HAP-1 (cell line): ENCODE measurements around the gene CFAP74.
"Not testable (repeated sequence)": the region's sequence is repeated elsewhere in the genome, so short reads cannot be mapped to it uniquely, and the experiment has no call there.

Source experiments
- DNase-seq, 2 experiments: peaks; one replicate each; pipeline ENCODE4 v3.0.0-alpha.2; 2016 to 2020; ENCODE audit warnings: low spot score in 2 of 2
- H3K27me3 ChIP-seq: fragments of 250-450 bp; sonication (Bioruptor Pico); 2 replicates; pipeline ENCODE4 v1.5.1; 2020; ENCODE audit warnings: low read depth, mild to moderate bottlenecking, moderate library complexity
- H3K36me3 ChIP-seq: fragments of 250-450 bp; sonication (Bioruptor Pico); replicated peaks from 2 replicates; pipeline ENCODE4 v1.5.1; 2020; ENCODE audit warnings: mild to moderate bottlenecking
- H3K4me1 ChIP-seq: fragments of 250-450 bp; sonication (Bioruptor Pico); 2 replicates; pipeline ENCODE4 v1.5.1; 2020; ENCODE audit warnings: mild to moderate bottlenecking
- H3K4me3 ChIP-seq: fragments of 250-450 bp; sonication (Bioruptor Pico); 2 replicates; pipeline ENCODE4 v1.5.1; 2020; ENCODE audit warnings: mild to moderate bottlenecking, moderate library complexity
- H3K9me3 ChIP-seq: fragments of 250-450 bp; sonication (Bioruptor Pico); 2 replicates; pipeline ENCODE4 v1.5.1; 2020; ENCODE audit warnings: mild to moderate bottlenecking, moderate library complexity
- in situ Hi-C: fragments of 300-500 bp; cut with MboI; formaldehyde crosslinking; loops from 3 replicates; pipeline ENCODE4 v1.14.3; 2020; ENCODE audit warnings: low sequenced_read_pairs, inconsistent platforms, mixed read lengths

Gene CFAP74

GRCh38 chr1:1943834-1944570 is 59.6 kb downstream of the CFAP74 start:
- no peaks in the 10 kb centered on the region for H3K27me3 ChIP-seq
- no peaks in the 10 kb centered on the region for H3K9me3 ChIP-seq
- H3K4me1 ChIP-seq, result no peaks in the 10 kb centered on the region
- H3K36me3 ChIP-seq, result no peaks in the 10 kb centered on the region
- H3K4me3 ChIP-seq, result peak overlapping the region; percentile 20
- in situ Hi-C loops, result no loop called here
- peak; percentile 67 to 87 for DNase-seq

GRCh38 chr1:1942753-1943656 is 60.6 kb downstream of the CFAP74 start:
- Histone ChIP-seq H3K4me3 (no peak overlapping the region), H3K9me3 (no peaks in the 10 kb centered on the region), H3K4me1 (no peaks in the 10 kb centered on the region), H3K36me3 (no peaks in the 10 kb centered on the region), H3K27me3 (no peaks in the 10 kb centered on the region)
- in situ Hi-C loops, result no loop called here
- no peak for DNase-seq

- in situ Hi-C loops, result no loop called here
- Histone ChIP-seq H3K9me3 (no peaks in the 10 kb centered on the region), H3K36me3 (no peaks in the 10 kb centered on the region), H3K4me3 (no peak overlapping the region), H3K27me3 (no peaks in the 10 kb centered on the region), H3K4me1 (no peaks in the 10 kb centered on the region)
- no peak for DNase-seq
These were observed 61.5 kb downstream of the CFAP74 start for GRCh38 chr1:1941868-1942752.

GRCh38 chr1:1941211-1941841 is 62.3 kb downstream of the CFAP74 start:
- Histone ChIP-seq H3K4me3 (no peak overlapping the region), H3K27me3 (no peaks in the 10 kb centered on the region), H3K4me1 (no peaks in the 10 kb centered on the region), H3K9me3 (no peaks in the 10 kb centered on the region), H3K36me3 (no peaks in the 10 kb centered on the region)
- DNase-seq, result no peak
- in situ Hi-C loops, result no loop called here

GRCh38 chr1:1940123-1940425 is 63.5 kb downstream of the CFAP74 start:
- in situ Hi-C loops, result no loop called here
- Histone ChIP-seq H3K27me3 (no peaks in the 10 kb centered on the region), H3K9me3 (no peaks in the 10 kb centered on the region), H3K36me3 (no peaks in the 10 kb centered on the region), H3K4me3 (no peak overlapping the region), H3K4me1 (no peaks in the 10 kb centered on the region)
- no peak for DNase-seq

- Histone ChIP-seq H3K27me3 (no peaks in the 10 kb centered on the region), H3K9me3 (no peaks in the 10 kb centered on the region), H3K4me3 (no peak overlapping the region), H3K4me1 (no peaks in the 10 kb centered on the region), H3K36me3 (no peaks in the 10 kb centered on the region)
- in situ Hi-C loops, result no loop called here
- DNase-seq, result no peak
These were observed 64.1 kb downstream of the CFAP74 start for GRCh38 chr1:1939296-1940122.

GRCh38 chr1:1938613-1939295 is 64.8 kb downstream of the CFAP74 start:
- H3K4me1 ChIP-seq, result no peaks in the 10 kb centered on the region
- no peaks in the 10 kb centered on the region for H3K27me3 ChIP-seq
- H3K36me3 ChIP-seq, result no peaks in the 10 kb centered on the region
- H3K4me3 ChIP-seq, result no peak overlapping the region
- in situ Hi-C loops, result no loop called here
- no peak for DNase-seq
- H3K9me3 ChIP-seq, result no peaks in the 10 kb centered on the region

- DNase-seq, result no peak
- in situ Hi-C loops, result no loop called here
- Histone ChIP-seq H3K27me3 (no peaks in the 10 kb centered on the region), H3K36me3 (no peaks in the 10 kb centered on the region), H3K4me1 (no peaks in the 10 kb centered on the region), H3K4me3 (no peak overlapping the region), H3K9me3 (no peaks in the 10 kb centered on the region)
These were observed 65.4 kb downstream of the CFAP74 start for GRCh38 chr1:1938276-1938573.

GRCh38 chr1:1937549-1938275 is 65.9 kb downstream of the CFAP74 start:
- in situ Hi-C loops, result no loop called here
- Histone ChIP-seq H3K27me3 (no peaks in the 10 kb centered on the region), H3K36me3 (no peaks in the 10 kb centered on the region), H3K4me1 (no peaks in the 10 kb centered on the region), H3K4me3 (no peak overlapping the region), H3K9me3 (no peaks in the 10 kb centered on the region)
- DNase-seq, result no peak

- Histone ChIP-seq H3K9me3 (no peaks in the 10 kb centered on the region), H3K4me1 (no peaks in the 10 kb centered on the region), H3K4me3 (no peak overlapping the region), H3K36me3 (no peaks in the 10 kb centered on the region), H3K27me3 (no peaks in the 10 kb centered on the region)
- in situ Hi-C loops, result no loop called here
- no peak for DNase-seq
These were observed 66.5 kb downstream of the CFAP74 start for GRCh38 chr1:1937061-1937460.

- H3K36me3 ChIP-seq, DNase-seq, H3K4me1 ChIP-seq, H3K4me3 ChIP-seq, in situ Hi-C loops, H3K9me3 ChIP-seq, H3K27me3 ChIP-seq: not testable (repeated sequence)
These were observed 68.7 kb downstream of the CFAP74 start for GRCh38 chr1:1934848-1935247.
